ENCODE measurements around the gene MICAL3.

MICAL3 gene

GRCh38 chr22:17971711-17972110, 52.6 kb downstream of the MICAL3 start:
- Histone ChIP-seq H3K4me1 (ENCODE audit: insufficient read depth, low read length, severe bottlenecking) (peaks cover 19% of the 10 kb centered on the region), H4K20me1 (ENCODE audit: insufficient read depth, low read length) (no peaks in the 10 kb centered on the region)

GRCh38 chr22:17970201-17970708, 54.1 kb downstream of the MICAL3 start:
- H4K20me1 ChIP-seq (ENCODE audit: insufficient read depth, low read length) = no peaks in the 10 kb centered on the region
- peaks cover 5% of the 10 kb centered on the region; the same call in 1 of the 2 replicates for H3K79me2 ChIP-seq (ENCODE audit: insufficient read depth, low read length)
- no peaks in the 10 kb centered on the region for H3K27me3 ChIP-seq (ENCODE audit: insufficient read depth, low read length)
- no peak for TF ChIP-seq CTCF (IDR thresholded peaks at IDR 0.05; ENCODE audit: low read length)
- TF ChIP-seq EZH2 (IDR thresholded peaks at IDR 0.05; ENCODE audit: borderline replicate concordance, low read length) = no peak
- peaks cover 27% of the 10 kb centered on the region for H3K4me1 ChIP-seq (ENCODE audit: insufficient read depth, low read length, severe bottlenecking)
- H3K9me2 ChIP-seq (ENCODE audit: low read depth, low read length) = no peaks in the 10 kb centered on the region
- no peaks in the 10 kb centered on the region for H3K36me3 ChIP-seq (ENCODE audit: insufficient read depth, low read length)
- H3K9me3 ChIP-seq (ENCODE audit: low read length) = no peaks in the 10 kb centered on the region
- no peak overlapping the region for H3K9ac ChIP-seq (ENCODE audit: low read length)
- no peak overlapping the region for H3K27ac ChIP-seq (ENCODE audit: low read depth, low read length, poor library complexity, severe bottlenecking)
- no peaks in the 10 kb centered on the region for H3F3A ChIP-seq (ENCODE audit: insufficient read depth, low read length)
- no peak overlapping the region for H3K4me2 ChIP-seq (ENCODE audit: low read length)
- no peak overlapping the region for H2AFZ ChIP-seq (ENCODE audit: low read length)
- no peak overlapping the region for H3K4me3 ChIP-seq (ENCODE audit: low read depth, low read length, poor library complexity, severe bottlenecking)

More at GRCh38 chr22:17971711-17972110, 52.6 kb downstream of the MICAL3 start:
- TF ChIP-seq CTCF (IDR thresholded peaks at IDR 0.05; ENCODE audit: low read length) = no peak
- TF ChIP-seq EZH2 (IDR thresholded peaks at IDR 0.05; ENCODE audit: borderline replicate concordance, low read length) = no peak
- no peak overlapping the region for H3K4me3 ChIP-seq (ENCODE audit: low read depth, low read length, poor library complexity, severe bottlenecking)
- H2AFZ ChIP-seq (ENCODE audit: low read length) = no peak overlapping the region
- H3K9ac ChIP-seq (ENCODE audit: low read length) = no peak overlapping the region
- H3K4me2 ChIP-seq (ENCODE audit: low read length) = no peak overlapping the region
- H3K27ac ChIP-seq (ENCODE audit: low read depth, low read length, poor library complexity, severe bottlenecking) = no peak overlapping the region
- H3K36me3 ChIP-seq (ENCODE audit: insufficient read depth, low read length) = no peaks in the 10 kb centered on the region
- no peaks in the 10 kb centered on the region for H3F3A ChIP-seq (ENCODE audit: insufficient read depth, low read length)
- H3K9me2 ChIP-seq (ENCODE audit: low read depth, low read length) = no peaks in the 10 kb centered on the region
- no peaks in the 10 kb centered on the region for H3K27me3 ChIP-seq (ENCODE audit: insufficient read depth, low read length)
- peaks cover 3% of the 10 kb centered on the region; the same call in 1 of the 2 replicates for H3K79me2 ChIP-seq (ENCODE audit: insufficient read depth, low read length)
- no peaks in the 10 kb centered on the region for H3K9me3 ChIP-seq (ENCODE audit: low read length)

GRCh38 chr22:17969701-17970113, 54.7 kb downstream of the MICAL3 start:
- peaks cover 5% of the 10 kb centered on the region; the same call in 1 of the 2 replicates for H3K79me2 ChIP-seq (ENCODE audit: insufficient read depth, low read length)
- no peaks in the 10 kb centered on the region for H3K27me3 ChIP-seq (ENCODE audit: insufficient read depth, low read length)
- H3K9me2 ChIP-seq (ENCODE audit: low read depth, low read length) = no peaks in the 10 kb centered on the region
- no peak overlapping the region for H3K4me3 ChIP-seq (ENCODE audit: low read depth, low read length, poor library complexity, severe bottlenecking)
- no peak overlapping the region for H2AFZ ChIP-seq (ENCODE audit: low read length)
- no peaks in the 10 kb centered on the region for H3F3A ChIP-seq (ENCODE audit: insufficient read depth, low read length)
- H3K4me2 ChIP-seq (ENCODE audit: low read length) = no peak overlapping the region
- no peak overlapping the region for H3K9ac ChIP-seq (ENCODE audit: low read length)
- H3K9me3 ChIP-seq (ENCODE audit: low read length) = no peaks in the 10 kb centered on the region
- H3K4me1 ChIP-seq (ENCODE audit: insufficient read depth, low read length, severe bottlenecking) = peaks cover 32% of the 10 kb centered on the region
- no peak overlapping the region for H3K27ac ChIP-seq (ENCODE audit: low read depth, low read length, poor library complexity, severe bottlenecking)
- no peaks in the 10 kb centered on the region for H4K20me1 ChIP-seq (ENCODE audit: insufficient read depth, low read length)
- TF ChIP-seq EZH2 (IDR thresholded peaks at IDR 0.05; ENCODE audit: borderline replicate concordance, low read length) = no peak
- no peaks in the 10 kb centered on the region for H3K36me3 ChIP-seq (ENCODE audit: insufficient read depth, low read length)

GRCh38 chr22:17968126-17968525, 56.2 kb downstream of the MICAL3 start:
- Histone ChIP-seq H3K79me2 (ENCODE audit: insufficient read depth, low read length) (peaks cover 5% of the 10 kb centered on the region; the same call in 1 of the 2 replicates), H2AFZ (ENCODE audit: low read length) (no peak overlapping the region), H3K27ac (ENCODE audit: low read depth, low read length, poor library complexity, severe bottlenecking) (no peak overlapping the region), H3K9me3 (ENCODE audit: low read length) (no peaks in the 10 kb centered on the region), H3F3A (ENCODE audit: insufficient read depth, low read length) (no peaks in the 10 kb centered on the region), H3K9me2 (ENCODE audit: low read depth, low read length) (no peaks in the 10 kb centered on the region), H3K4me3 (ENCODE audit: low read depth, low read length, poor library complexity, severe bottlenecking) (no peak overlapping the region), H3K27me3 (ENCODE audit: insufficient read depth, low read length) (no peaks in the 10 kb centered on the region), H3K9ac (ENCODE audit: low read length) (no peak overlapping the region), H3K4me2 (ENCODE audit: low read length) (no peak overlapping the region), H3K36me3 (ENCODE audit: insufficient read depth, low read length) (peaks cover 4% of the 10 kb centered on the region; the same call in 1 of the 2 replicates), H3K4me1 (ENCODE audit: insufficient read depth, low read length, severe bottlenecking) (peaks cover 38% of the 10 kb centered on the region), H4K20me1 (ENCODE audit: insufficient read depth, low read length) (no peaks in the 10 kb centered on the region)
- no peak for TF ChIP-seq CTCF (IDR thresholded peaks at IDR 0.05; ENCODE audit: low read length)
- TF ChIP-seq EZH2 (IDR thresholded peaks at IDR 0.05; ENCODE audit: borderline replicate concordance, low read length) = no peak
